Stimulated activated CD8-positive, alpha-beta memory T cell treated with anti-CD3 and anti-CD28 coated beads, Interleukin-12 subunit alpha, Interleukin-12 subunit beta, amount 100 ng/mL, for 4 hours (primary cell): ENCODE data around the gene ISOC2.
"Not testable (repeated sequence)": the region's sequence is repeated elsewhere in the genome, so short reads cannot be mapped to it uniquely, and the experiment has no call there.

Source experiments
- DNase-seq: peaks from one replicate; pipeline ENCODE4 v3.0.0-alpha.2; 2020; ENCODE audit warnings: low read depth

The ISOC2 gene

GRCh38 chr19:55457683-55458457, 3.6 kb downstream of the ISOC2 start:
- no peak for DNase-seq

DNA sequence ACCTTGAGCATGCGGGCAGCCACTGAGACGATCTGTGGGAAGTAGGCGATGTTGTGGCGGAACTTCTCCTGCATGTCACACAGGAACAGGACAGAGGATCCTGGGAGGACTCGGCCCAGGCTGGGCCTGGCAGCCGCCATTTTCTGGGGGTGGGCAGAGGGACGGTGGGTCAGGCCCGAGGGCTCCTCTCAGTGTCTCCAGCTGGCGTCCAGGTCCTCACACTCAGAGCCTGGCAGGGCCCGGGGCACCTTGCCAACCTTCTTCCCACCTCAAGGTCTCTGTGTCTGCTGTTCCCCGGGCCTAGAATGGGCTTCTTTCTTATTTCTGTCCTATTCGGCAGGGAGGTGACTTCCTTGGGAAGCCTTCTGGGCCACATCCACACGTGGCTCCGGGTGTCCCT, 5.1 kb downstream of the ISOC2 start:
- DNase-seq = no peak

- DNase-seq = no peak
Measured at GRCh38 chr19:55455576-55456235, 5.7 kb downstream of the ISOC2 start.

- DNase-seq = no peak
Measured at GRCh38 chr19:55454787-55455243, 6.6 kb downstream of the ISOC2 start.

DNA sequence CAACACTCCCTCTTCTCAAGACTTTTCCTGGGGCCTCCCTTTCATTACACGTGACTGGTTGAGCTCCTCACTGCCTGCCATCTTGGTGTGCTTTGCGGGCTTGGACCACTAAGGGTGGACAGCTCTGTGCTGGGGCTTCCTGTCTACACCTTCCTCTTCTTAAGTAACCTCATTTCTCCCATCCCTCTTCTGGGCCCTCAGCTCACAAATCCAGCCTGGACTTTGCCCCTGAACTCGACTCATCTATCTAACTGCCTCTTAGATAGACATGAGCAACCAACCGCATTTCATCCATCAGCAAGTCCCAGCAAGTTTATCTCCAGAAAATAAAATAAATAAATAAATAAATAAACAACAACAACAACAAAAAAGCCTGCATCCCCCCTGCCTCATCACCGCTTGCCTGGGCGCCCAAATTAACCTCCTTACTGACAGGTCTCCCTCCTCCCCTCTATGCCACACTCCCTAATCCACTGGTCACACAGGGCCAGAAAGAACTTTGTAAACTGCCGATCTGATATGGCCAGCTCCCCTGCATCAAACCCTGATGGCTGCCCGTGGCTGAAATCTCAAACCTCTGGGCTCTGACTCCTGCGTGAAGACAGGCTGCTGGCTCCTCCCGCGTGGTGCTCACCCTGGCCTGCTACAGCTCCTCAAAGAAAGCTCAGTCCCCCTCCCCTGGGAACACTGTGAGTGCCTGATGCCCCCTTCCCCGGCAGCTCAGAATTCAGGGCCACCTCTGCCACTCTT, 7.8 kb downstream of the ISOC2 start:
- DNase-seq = no peak

DNA sequence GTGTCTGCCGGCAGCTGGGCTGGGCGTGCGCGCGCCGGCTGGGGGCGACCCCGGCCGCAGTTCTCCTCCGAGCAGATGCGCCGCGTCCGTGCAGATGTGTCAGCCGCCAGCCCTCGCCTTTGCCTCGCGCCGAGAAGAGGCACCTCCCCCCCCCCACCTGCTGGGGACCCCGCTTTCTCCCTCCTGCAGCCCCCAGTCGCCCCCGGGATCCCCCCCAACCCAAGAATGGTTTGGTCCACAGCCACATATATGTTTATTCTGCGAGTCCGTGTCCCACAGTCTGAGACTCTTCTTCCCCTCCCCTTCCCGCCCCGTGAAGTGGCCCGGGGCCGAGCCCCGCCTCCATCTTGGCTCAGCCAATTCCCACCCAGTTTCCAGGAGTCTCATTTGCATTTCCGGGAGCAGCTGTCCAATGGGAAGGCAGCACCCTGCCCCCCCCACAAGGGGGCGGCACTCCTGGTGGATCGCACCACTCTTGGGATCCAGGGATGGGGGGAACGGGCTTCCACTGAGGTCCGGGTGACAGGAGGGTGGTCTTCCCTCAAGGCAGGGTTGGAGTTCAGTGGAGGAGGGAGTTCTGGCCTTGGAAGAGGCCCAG, 8.6 kb downstream of the ISOC2 start:
- no peak for DNase-seq

- DNase-seq = no peak
Measured at GRCh38 chr19:55451965-55452748, 9.3 kb downstream of the ISOC2 start.

DNA sequence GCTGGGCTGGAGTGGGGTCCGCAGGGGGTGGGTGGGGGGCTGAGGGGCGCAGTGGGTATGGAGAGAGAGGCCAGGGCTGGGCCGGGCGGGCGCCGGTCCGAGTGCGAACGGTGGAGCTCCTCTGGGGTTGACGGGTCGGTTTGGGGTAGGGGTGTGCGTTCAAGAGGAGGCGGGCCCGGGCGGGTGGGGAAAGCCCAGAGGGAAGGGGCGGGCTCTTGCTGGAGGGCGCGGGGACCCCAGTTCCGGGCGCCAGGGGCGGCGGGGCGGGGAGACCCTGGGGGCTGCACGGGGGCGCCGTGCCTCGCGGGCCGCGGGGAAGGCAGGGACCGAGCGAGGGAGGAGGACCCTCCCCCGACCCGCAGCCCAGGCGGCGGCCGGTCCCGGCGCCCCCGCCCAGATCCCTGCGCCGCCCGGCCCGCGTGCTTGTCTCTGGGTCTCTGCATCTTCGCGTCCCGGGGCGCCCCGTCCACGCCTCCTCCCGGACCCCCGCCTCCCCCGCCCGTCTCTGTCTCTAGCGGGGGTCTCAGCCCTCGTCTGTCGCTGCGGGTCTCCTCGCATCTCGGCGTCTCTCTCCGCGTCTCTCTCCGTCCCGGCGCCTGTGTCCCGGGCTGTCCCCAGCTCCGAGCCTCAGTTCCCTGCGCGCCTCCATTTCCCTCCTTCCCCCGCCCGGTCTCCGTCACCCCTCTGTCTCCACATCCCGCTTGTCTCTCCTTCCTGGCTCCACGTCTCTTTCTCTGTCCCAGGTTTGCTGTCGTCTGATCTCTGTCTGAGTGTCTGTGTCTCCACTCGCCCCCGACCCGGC, 10.1 kb downstream of the ISOC2 start:
- DNase-seq = no peak

- no peak for DNase-seq
Measured at GRCh38 chr19:55449469-55449868, 12.0 kb downstream of the ISOC2 start.

- not testable (repeated sequence) for DNase-seq
Measured at GRCh38 chr19:55448175-55448490, 13.3 kb downstream of the ISOC2 start.

- DNase-seq = no peak
Measured at GRCh38 chr19:55447421-55448174, 13.8 kb downstream of the ISOC2 start.

GRCh38 chr19:55446060-55446459, 15.4 kb downstream of the ISOC2 start:
- no peak for DNase-seq

- DNase-seq = no peak
Measured at GRCh38 chr19:55444646-55445045, 16.8 kb downstream of the ISOC2 start.

- no peak for DNase-seq
Measured at GRCh38 chr19:55443824-55444480, 17.5 kb downstream of the ISOC2 start.

DNA sequence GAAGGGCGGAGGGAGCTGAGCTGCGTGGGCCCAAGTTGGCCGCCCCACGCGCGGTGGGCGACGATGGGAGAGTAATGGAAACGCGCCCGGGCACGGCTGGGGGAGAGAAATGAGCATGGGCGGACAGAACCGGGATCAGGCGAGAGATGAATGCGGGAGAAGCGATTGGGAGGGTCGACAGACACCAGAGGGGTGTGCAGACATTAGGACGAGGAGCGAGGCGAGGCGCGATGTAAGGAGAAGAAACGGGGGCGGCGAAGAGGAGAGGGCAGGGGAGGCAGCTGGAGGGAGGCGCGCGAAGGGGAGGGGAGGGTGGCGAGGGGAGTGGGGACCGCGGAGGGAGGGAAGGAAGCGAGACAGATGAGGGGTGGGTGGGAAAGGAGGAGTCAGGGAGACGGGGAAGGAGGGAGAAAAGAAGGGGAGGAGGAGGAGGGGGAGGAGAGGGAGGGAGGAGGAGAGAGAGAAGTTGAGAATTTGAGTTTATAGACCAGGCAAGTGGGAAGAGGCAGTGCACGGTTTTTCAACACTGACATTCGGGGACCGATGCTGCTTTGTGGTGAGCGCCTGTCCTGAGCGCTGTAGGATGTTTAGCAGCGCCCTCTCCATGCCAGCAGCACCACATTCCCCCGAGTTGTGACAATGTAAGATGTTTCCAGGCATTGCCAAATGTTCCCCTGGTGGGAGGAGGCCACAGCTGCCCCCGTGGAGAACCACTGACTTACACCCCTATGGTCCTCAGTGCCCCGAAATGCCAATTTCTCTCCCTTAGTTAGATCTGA, 18.2 kb downstream of the ISOC2 start, which contains the start of gene SHISA7:
SHISA7 (minus strand) TSS at position 256 of the 779 bp plus-strand sequence. CDS start 437 bp downstream, outside the sequence.
- no peak for DNase-seq

DNA sequence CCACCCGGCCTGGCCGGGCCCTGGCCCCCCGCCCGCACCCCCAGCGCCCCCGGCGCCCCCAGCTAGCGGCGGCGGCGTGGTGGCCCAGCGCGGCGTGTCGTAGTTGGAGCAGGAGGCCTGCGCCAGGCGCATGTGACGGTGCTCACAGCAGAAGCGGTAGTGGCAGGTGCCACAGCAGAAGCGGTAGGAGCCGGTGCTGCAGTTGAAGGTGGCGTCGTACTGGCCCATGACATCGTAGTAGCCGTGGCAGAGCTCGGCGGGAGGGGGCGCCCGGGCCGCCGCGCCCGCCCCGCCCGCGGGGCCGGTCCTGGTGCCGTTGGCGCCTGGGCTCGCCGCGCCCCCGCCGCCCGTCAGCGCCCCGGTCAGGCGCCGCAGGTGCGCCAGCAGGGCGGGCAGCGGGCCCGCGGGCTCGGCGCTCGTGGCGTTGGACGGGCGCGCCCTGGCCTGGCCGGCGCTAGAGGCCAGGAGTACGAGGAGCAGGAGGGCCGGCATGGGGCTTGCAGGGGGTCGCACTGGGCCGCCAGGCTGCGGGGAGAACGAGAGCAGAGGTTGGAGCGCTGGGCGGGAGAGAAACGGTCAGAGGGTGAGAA, 19.0 kb downstream of the ISOC2 start:
- no peak for DNase-seq

DNA sequence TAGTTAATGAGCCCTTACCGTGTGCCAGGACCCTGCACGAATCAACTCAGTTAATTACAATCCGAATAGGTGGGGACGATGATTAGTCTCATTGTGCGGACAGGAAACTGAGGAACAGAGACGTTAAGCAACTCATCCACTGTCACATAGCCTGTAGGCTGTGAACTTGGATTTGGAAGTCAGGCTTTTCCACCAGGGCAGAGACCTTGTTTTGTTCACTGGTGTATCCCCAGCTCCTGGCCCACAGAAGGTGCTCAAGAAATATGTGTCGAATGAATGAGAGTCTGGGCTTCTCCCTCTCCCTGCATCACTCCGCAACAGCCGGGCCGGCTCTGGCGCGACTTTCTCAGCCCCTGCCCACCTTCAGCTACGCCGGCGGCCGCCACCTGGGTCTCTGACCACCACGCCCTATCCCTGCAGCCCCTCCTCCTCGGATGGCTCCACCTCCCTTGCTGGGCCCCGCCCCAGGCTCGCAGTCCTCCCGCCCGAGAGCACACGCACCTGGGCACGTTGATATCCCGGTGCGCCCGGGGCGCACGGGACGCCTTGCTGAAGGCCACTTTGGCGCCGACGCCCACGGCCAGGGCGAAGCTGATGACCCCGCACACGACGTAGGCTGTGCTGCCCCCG, 19.6 kb downstream of the ISOC2 start:
- DNase-seq = no peak

- DNase-seq = no peak
Measured at GRCh38 chr19:55441319-55441691, 20.1 kb downstream of the ISOC2 start.
